B cell (primary cell): Measurements from ENCODE around the gene KDM4E. TPM values are rescaled to one million over a fixed set of nuclear protein-coding genes. Genes with fewer than 3 reads are reported as not detected.

Experiments
- ATAC-seq: fragments of 200-7000 bp; cut with Tn5 transposase; one replicate; pipeline ENCODE4 v1.10.0; 2021; ENCODE audit warnings: low read depth, mild to moderate bottlenecking, moderate number of reproducible peaks, moderate library complexity
- CTCF ChIA-PET: fragments of 350-600 bp; sonication (Branson Sonifier 250); formaldehyde crosslinking; loops from one replicate; lab custom pipeline; 2021; ENCODE audit warnings: antibody characterized with exemption, inconsistent platforms; lab: Charles Lee
- POLR2A ChIA-PET: fragments of 350-600 bp; sonication (Branson Sonifier 250); formaldehyde crosslinking; loops from one replicate; lab custom pipeline; 2021; ENCODE audit warnings: antibody characterized with exemption; lab: Charles Lee
- DNase-seq: peaks from one replicate; pipeline ENCODE4 v3.0.0; 2013
- H2AFZ ChIP-seq: 2 replicates; pipeline ENCODE4 v1.6.1; 2012; ENCODE audit warnings: mild to moderate bottlenecking, low read depth, low read length; ENCODE audit not compliant: insufficient read depth, poor library complexity, severe bottlenecking
- H3K27ac ChIP-seq, 2 donors: 1 replicate in 1 of 2; 2 replicates in 1 of 2; pipeline ENCODE4 v1.5.1; 2012 to 2013; ENCODE audit warnings: low read length in 2 of 2, mild to moderate bottlenecking in 2 of 2, moderate library complexity in 1 of 2
- H3K27me3 ChIP-seq, 4 experiments: fragments of 200-600 bp in 1 of 4; sonication (generic) in 1 of 4; replicated peaks in 1 of 4; 1 replicate in 2 of 4; 2 replicates in 2 of 4; pipeline versions ENCODE4 v1.6.1 to v1.7.0; 2013 to 2016; ENCODE audit warnings: low read length in 3 of 4, mild to moderate bottlenecking in 2 of 4, mixed read lengths in 1 of 4, moderate library complexity in 1 of 4; ENCODE audit not compliant: insufficient read depth in 4 of 4, control insufficient read depth in 3 of 4; ENCODE audit errors: control extremely low read depth in 1 of 4
- H3K36me3 ChIP-seq, 2 experiments: replicated peaks in 1 of 2; 1 replicate in 1 of 2; 2 replicates in 1 of 2; pipeline versions ENCODE4 v1.6.1 to v1.7.1; 2013; ENCODE audit warnings: low read length in 1 of 2; ENCODE audit not compliant: insufficient read depth in 2 of 2, control insufficient read depth in 1 of 2; ENCODE audit errors: control extremely low read depth in 1 of 2, extremely low read depth in 1 of 2
- H3K4me1 ChIP-seq, 2 donors: fragments of 200-600 bp in 1 of 2; sonication (generic) in 1 of 2; 1 replicate in 1 of 2; 2 replicates in 1 of 2; pipeline versions ENCODE4 v1.5.1 to v1.6.1; 2013 to 2017; ENCODE audit warnings: low read length in 2 of 2; ENCODE audit not compliant: control insufficient read depth in 2 of 2, insufficient read depth in 2 of 2
- H3K4me2 ChIP-seq: replicated peaks from 2 replicates; pipeline ENCODE3; 2012; ENCODE audit warnings: mild to moderate bottlenecking, low read depth, low read length; ENCODE audit not compliant: poor library complexity, severe bottlenecking
- H3K4me3 ChIP-seq, 5 experiments: fragments of 200-600 bp in 1 of 5; sonication (generic) in 1 of 5; 1 replicate in 3 of 5; 2 replicates in 2 of 5; pipeline versions ENCODE4 v1.5.1 to v1.7.0; 2011 to 2016; ENCODE audit warnings: low read length in 4 of 5, mild to moderate bottlenecking in 4 of 5, low read depth in 2 of 5, control low read depth in 1 of 5, moderate library complexity in 1 of 5; ENCODE audit not compliant: insufficient read depth in 1 of 5; ENCODE audit errors: control extremely low read depth in 1 of 5, extremely low read depth in 1 of 5
- H3K79me2 ChIP-seq: fragments of 200-600 bp; sonication (generic); one replicate; pipeline ENCODE4 v1.6.0; 2016; ENCODE audit warnings: low read length; ENCODE audit not compliant: control insufficient read depth, insufficient read depth
- H3K9ac ChIP-seq: fragments of 200-600 bp; sonication (generic); 2 replicates; pipeline ENCODE4 v1.6.1; 2017; ENCODE audit warnings: mild to moderate bottlenecking, low read length, moderate library complexity
- H3K9me3 ChIP-seq, 3 donors: one replicate each; pipeline versions ENCODE4 v1.6.1 to v1.7.1; 2013; ENCODE audit warnings: low read length in 2 of 3; ENCODE audit not compliant: control insufficient read depth in 2 of 3, insufficient read depth in 1 of 3; ENCODE audit errors: control extremely low read depth in 1 of 3
- H4K20me1 ChIP-seq: 2 replicates; pipeline ENCODE4 v1.6.0; 2012; ENCODE audit warnings: mild to moderate bottlenecking, low read length; ENCODE audit not compliant: insufficient read depth, control insufficient read depth, poor library complexity, severe bottlenecking
- H3K27ac Mint-ChIP-seq: one replicate; pipeline ENCODE4 v1.8.0; 2021; ENCODE audit warnings: mixed read lengths
- H3K27me3 Mint-ChIP-seq: one replicate; pipeline ENCODE4 v1.8.0; 2021; ENCODE audit warnings: mixed read lengths
- H3K4me1 Mint-ChIP-seq: one replicate; pipeline ENCODE4 v1.8.0; 2021; ENCODE audit warnings: mixed read lengths
- H3K4me3 Mint-ChIP-seq: one replicate; pipeline ENCODE4 v1.8.0; 2021; ENCODE audit warnings: mixed read lengths
- H3K9me3 Mint-ChIP-seq: one replicate; pipeline ENCODE4 v1.8.0; 2022; ENCODE audit warnings: mixed read lengths; ENCODE audit not compliant: insufficient read depth
- EZH2 ChIP-seq: IDR thresholded peaks from 2 replicates; pipeline ENCODE4 v1.6.1; 2012; ENCODE audit warnings: borderline replicate concordance, low read depth, mild to moderate bottlenecking, moderate library complexity, low read length; ENCODE audit not compliant: insufficient read depth, poor library complexity, severe bottlenecking
- WGBS: methylation state at CpG from one replicate; pipeline ENCODE4 v1.1.5; 2013; ENCODE audit warnings: missing lambda C conversion rate; ENCODE audit not compliant: insufficient coverage; 5-methylcytosine and 5-hydroxymethylcytosine counted together
- intact Hi-C: fragments of 100-400 bp; cut with micrococcal nuclease; formaldehyde crosslinking; loops from one replicate; pipeline ENCODE4 v1.10.0; 2022
- polyA plus RNA-seq: library from polyadenylated mRNA; depleted of rRNA; stranded (reverse); fragments of >200 nt; gene quantifications from 2 replicates; pipeline ENCODE4 v1.2.3, GENCODE V29; 2012
- total RNA-seq, 2 donors: library from RNA; stranded (reverse); fragments of 120-200 nt in 1 of 2; gene quantifications; 1 replicate in 1 of 2; 2 replicates in 1 of 2; pipeline versions ENCODE4 v1.2.3 to v1.2.4, GENCODE V29; 2013 to 2022
- TF ChIP-seq, protein P1 (sequence below): fragments of 200-600 bp; IDR thresholded peaks from one replicate; pipeline ENCODE4 v1.8.0; 2022; ENCODE audit warnings: antibody characterized with exemption, mild to moderate bottlenecking

The KDM4E gene
- total and polyA plus RNA-seq, 2 donors (not counting 1 experiment from before 2014, with no cell fraction given), result not detected

DNA sequence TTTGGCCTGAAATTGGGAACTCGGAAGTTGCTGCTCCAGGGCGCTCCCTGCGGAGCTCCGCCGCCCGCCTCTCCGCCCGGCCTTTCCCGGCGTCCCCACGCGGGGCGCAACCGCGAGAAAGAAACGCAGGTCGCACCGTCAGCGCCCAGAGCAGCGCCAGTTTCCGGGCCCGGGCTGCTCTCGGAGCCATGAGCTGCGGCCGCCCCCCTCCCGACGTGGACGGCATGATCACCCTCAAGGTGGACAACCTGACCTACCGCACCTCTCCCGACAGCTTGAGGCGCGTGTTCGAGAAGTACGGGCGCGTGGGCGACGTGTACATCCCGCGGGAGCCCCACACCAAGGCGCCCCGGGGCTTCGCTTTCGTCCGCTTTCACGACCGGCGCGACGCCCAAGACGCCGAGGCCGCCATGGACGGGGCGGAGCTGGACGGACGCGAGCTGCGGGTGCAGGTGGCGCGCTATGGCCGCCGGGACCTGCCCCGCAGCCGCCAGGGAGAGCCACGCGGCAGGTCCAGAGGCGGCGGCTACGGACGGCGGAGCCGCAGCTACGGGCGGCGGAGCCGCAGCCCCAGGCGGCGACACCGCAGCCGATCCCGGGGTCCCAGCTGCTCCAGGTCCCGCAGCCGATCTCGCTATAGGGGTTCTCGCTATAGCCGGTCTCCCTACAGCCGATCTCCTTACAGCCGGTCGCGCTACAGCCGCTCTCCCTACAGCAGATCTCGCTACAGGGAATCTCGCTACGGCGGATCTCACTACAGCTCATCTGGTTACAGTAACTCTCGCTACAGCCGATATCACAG is 42.2 kb downstream of the KDM4E start:
- H3K9me3 Mint-ChIP-seq, result no peaks in the 10 kb centered on the region
- H3K36me3 ChIP-seq, result peaks cover 0 to 5% of the 10 kb centered on the region in 2 experiments
- DNase-seq (peak; percentile 88), ATAC-seq (peak; percentile 78)
- H3K9ac ChIP-seq, result peak overlapping the region; percentile 78
- H3K27me3 ChIP-seq, result no peaks in the 10 kb centered on the region
- H4K20me1 ChIP-seq, result peaks cover 7% of the 10 kb centered on the region
- H3K9me3 ChIP-seq, result no peaks in the 10 kb centered on the region
- H3K27ac ChIP-seq, result peak overlapping the region; percentile 78 to 87
- WGBS, result under 1% methylated on average over 98 of the region's 98 CpGs
- peak overlapping the region; percentile 78 for H2AFZ ChIP-seq
- peak overlapping the region; percentile 70 to 95 (median 93) for H3K4me3 ChIP-seq
- H3K79me2 ChIP-seq, result peaks cover 34% of the 10 kb centered on the region
- peaks cover 14 to 22% of the 10 kb centered on the region in 2 donors for H3K4me1 ChIP-seq
- intact Hi-C loops, result loop anchor here (1.0 to 5.0 kb wide), 4 partner anchors 22 to 1870 kb away; partner anchors contain the start of genes ENDOD1, JRKL and SLC36A4
- H3K27me3 Mint-ChIP-seq, result no peaks in the 10 kb centered on the region
- peak overlapping the region; percentile 100 for H3K4me3 Mint-ChIP-seq
- ChIA-PET POLR2A (interaction anchor here (0.5 to 5.2 kb wide), 11 partner anchors 22 to 723 kb away, joined by 3 to 46 read pairs (median 5); partner anchors contain the start of genes CEP57, CWC15, ENDOD1 and FAM76B), CTCF (interaction anchor here (0.7 to 9.3 kb wide), 27 partner anchors 8 to 1276 kb away, joined by 3 to 135 read pairs (median 4); partner anchors contain the start of genes CEP57, CWC15, ENDOD1 and FAM76B)
- H3K4me1 Mint-ChIP-seq, result peaks cover 26% of the 10 kb centered on the region
- H3K27ac Mint-ChIP-seq, result peak overlapping the region; percentile 100
- TF ChIP-seq, protein P1, sequence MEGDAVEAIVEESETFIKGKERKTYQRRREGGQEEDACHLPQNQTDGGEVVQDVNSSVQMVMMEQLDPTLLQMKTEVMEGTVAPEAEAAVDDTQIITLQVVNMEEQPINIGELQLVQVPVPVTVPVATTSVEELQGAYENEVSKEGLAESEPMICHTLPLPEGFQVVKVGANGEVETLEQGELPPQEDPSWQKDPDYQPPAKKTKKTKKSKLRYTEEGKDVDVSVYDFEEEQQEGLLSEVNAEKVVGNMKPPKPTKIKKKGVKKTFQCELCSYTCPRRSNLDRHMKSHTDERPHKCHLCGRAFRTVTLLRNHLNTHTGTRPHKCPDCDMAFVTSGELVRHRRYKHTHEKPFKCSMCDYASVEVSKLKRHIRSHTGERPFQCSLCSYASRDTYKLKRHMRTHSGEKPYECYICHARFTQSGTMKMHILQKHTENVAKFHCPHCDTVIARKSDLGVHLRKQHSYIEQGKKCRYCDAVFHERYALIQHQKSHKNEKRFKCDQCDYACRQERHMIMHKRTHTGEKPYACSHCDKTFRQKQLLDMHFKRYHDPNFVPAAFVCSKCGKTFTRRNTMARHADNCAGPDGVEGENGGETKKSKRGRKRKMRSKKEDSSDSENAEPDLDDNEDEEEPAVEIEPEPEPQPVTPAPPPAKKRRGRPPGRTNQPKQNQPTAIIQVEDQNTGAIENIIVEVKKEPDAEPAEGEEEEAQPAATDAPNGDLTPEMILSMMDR, result peak; percentile 52
- TF ChIP-seq EZH2, result no peak
- H3K4me2 ChIP-seq, result peak overlapping the region; percentile 68
